HL-60 (cell line): ENCODE results near the gene KCNJ9.

Experiments used
- TF ChIP-seq, protein P1 (sequence below): IDR thresholded peaks from one replicate; pipeline ENCODE4 v1.5.1; 2011; ENCODE audit warnings: low read length, control low read depth, inconsistent platforms; ENCODE audit not compliant: insufficient read depth
- TF ChIP-seq, protein P2 (sequence below): IDR thresholded peaks from 2 replicates; pipeline ENCODE4 v1.6.1; 2012; ENCODE audit warnings: low read depth; ENCODE audit not compliant: insufficient replicate concordance

DNA sequence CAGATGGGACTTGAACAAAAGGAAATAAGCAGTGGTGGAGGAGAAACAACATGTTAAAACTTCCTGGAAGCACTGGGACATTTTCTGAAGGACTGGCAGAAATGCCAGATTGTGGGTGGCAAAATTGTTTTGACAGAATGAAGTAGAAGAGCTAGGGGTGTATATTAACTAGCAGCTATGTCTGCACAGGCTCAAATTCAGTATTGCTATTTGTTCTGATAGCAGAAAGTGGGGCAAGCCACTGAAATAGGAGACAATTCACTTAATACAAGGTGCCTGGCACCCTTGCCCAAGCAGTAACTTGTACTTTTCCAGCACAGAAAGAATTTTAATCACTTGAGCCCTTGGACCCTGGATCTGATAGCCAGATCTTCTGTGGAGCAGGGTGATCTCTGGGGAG, 37.8 kb upstream of the KCNJ9 start:
- TF ChIP-seq, protein P1, sequence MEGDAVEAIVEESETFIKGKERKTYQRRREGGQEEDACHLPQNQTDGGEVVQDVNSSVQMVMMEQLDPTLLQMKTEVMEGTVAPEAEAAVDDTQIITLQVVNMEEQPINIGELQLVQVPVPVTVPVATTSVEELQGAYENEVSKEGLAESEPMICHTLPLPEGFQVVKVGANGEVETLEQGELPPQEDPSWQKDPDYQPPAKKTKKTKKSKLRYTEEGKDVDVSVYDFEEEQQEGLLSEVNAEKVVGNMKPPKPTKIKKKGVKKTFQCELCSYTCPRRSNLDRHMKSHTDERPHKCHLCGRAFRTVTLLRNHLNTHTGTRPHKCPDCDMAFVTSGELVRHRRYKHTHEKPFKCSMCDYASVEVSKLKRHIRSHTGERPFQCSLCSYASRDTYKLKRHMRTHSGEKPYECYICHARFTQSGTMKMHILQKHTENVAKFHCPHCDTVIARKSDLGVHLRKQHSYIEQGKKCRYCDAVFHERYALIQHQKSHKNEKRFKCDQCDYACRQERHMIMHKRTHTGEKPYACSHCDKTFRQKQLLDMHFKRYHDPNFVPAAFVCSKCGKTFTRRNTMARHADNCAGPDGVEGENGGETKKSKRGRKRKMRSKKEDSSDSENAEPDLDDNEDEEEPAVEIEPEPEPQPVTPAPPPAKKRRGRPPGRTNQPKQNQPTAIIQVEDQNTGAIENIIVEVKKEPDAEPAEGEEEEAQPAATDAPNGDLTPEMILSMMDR, result no peak
- TF ChIP-seq, protein P2, sequence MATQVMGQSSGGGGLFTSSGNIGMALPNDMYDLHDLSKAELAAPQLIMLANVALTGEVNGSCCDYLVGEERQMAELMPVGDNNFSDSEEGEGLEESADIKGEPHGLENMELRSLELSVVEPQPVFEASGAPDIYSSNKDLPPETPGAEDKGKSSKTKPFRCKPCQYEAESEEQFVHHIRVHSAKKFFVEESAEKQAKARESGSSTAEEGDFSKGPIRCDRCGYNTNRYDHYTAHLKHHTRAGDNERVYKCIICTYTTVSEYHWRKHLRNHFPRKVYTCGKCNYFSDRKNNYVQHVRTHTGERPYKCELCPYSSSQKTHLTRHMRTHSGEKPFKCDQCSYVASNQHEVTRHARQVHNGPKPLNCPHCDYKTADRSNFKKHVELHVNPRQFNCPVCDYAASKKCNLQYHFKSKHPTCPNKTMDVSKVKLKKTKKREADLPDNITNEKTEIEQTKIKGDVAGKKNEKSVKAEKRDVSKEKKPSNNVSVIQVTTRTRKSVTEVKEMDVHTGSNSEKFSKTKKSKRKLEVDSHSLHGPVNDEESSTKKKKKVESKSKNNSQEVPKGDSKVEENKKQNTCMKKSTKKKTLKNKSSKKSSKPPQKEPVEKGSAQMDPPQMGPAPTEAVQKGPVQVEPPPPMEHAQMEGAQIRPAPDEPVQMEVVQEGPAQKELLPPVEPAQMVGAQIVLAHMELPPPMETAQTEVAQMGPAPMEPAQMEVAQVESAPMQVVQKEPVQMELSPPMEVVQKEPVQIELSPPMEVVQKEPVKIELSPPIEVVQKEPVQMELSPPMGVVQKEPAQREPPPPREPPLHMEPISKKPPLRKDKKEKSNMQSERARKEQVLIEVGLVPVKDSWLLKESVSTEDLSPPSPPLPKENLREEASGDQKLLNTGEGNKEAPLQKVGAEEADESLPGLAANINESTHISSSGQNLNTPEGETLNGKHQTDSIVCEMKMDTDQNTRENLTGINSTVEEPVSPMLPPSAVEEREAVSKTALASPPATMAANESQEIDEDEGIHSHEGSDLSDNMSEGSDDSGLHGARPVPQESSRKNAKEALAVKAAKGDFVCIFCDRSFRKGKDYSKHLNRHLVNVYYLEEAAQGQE, result no peak
